B cell (primary cell): ENCODE measurements around the gene CTAGE4.
"Not testable (repeated sequence)": the region's sequence is repeated elsewhere in the genome, so short reads cannot be mapped to it uniquely, and the experiment has no call there.

Source experiments
- EZH2 ChIP-seq: IDR thresholded peaks from 2 replicates; pipeline ENCODE4 v1.6.1; 2012; ENCODE audit warnings: borderline replicate concordance, low read depth, mild to moderate bottlenecking, moderate library complexity, low read length; ENCODE audit not compliant: insufficient read depth, poor library complexity, severe bottlenecking
- TF ChIP-seq, protein P1 (sequence below): fragments of 200-600 bp; IDR thresholded peaks from one replicate; pipeline ENCODE4 v1.8.0; 2022; ENCODE audit warnings: antibody characterized with exemption, mild to moderate bottlenecking

DNA sequence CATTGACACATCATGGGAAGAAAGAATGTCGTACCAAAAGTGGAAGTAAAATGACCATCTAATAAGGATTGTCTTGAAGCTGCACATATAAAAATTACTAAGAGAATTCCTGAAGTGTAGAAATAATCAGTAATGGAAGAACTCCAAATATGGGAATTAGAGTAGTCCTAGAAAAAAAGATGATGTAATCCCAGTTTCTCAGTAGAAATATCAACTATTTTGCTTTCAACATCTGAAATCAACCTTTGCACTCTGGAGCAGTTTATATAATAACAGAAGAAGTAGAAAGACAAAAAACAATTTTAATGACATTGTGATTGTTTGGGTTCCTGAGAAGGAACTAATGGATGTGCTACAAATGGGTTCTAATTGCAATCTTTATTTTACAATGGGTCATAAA lies 49.8 kb downstream of the CTAGE4 start:
- TF ChIP-seq, protein P1, sequence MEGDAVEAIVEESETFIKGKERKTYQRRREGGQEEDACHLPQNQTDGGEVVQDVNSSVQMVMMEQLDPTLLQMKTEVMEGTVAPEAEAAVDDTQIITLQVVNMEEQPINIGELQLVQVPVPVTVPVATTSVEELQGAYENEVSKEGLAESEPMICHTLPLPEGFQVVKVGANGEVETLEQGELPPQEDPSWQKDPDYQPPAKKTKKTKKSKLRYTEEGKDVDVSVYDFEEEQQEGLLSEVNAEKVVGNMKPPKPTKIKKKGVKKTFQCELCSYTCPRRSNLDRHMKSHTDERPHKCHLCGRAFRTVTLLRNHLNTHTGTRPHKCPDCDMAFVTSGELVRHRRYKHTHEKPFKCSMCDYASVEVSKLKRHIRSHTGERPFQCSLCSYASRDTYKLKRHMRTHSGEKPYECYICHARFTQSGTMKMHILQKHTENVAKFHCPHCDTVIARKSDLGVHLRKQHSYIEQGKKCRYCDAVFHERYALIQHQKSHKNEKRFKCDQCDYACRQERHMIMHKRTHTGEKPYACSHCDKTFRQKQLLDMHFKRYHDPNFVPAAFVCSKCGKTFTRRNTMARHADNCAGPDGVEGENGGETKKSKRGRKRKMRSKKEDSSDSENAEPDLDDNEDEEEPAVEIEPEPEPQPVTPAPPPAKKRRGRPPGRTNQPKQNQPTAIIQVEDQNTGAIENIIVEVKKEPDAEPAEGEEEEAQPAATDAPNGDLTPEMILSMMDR = not testable (repeated sequence)
- not testable (repeated sequence) for TF ChIP-seq EZH2
